Effector memory CD4-positive, alpha-beta T cell (primary cell): ENCODE measurements around the gene SRR.
"Not testable (repeated sequence)": the region's sequence is repeated elsewhere in the genome, so short reads cannot be mapped to it uniquely, and the experiment has no call there.

Experiments used
- DNase-seq, 3 donors: peaks; one replicate each; pipeline ENCODE4 v3.0.0-alpha.2; 2020
- H3K27ac ChIP-seq: 2 replicates; pipeline ENCODE4 v1.7.0; 2013; ENCODE audit warnings: mild to moderate bottlenecking, low read length, moderate library complexity; ENCODE audit not compliant: insufficient read depth, poor library complexity, severe bottlenecking
- H3K27me3 ChIP-seq: replicated peaks from 2 replicates; pipeline ENCODE4 v1.7.0; 2013; ENCODE audit warnings: mild to moderate bottlenecking, low read length; ENCODE audit not compliant: insufficient read depth, control insufficient read depth, poor library complexity, severe bottlenecking
- H3K36me3 ChIP-seq: 2 replicates; pipeline ENCODE4 v1.7.0; 2013; ENCODE audit warnings: mild to moderate bottlenecking, low read length, moderate library complexity; ENCODE audit not compliant: control insufficient read depth, insufficient read depth
- H3K4me1 ChIP-seq: 2 replicates; pipeline ENCODE4 v1.7.0; 2013; ENCODE audit warnings: low read length, mild to moderate bottlenecking; ENCODE audit not compliant: control insufficient read depth, insufficient read depth, poor library complexity, severe bottlenecking
- H3K4me3 ChIP-seq: 2 replicates; pipeline ENCODE4 v1.7.0; 2013; ENCODE audit warnings: low read length, low read depth, mild to moderate bottlenecking; ENCODE audit not compliant: insufficient read depth, poor library complexity, severe bottlenecking
- H3K9me3 ChIP-seq: 2 replicates; pipeline ENCODE4 v1.7.0; 2013; ENCODE audit warnings: mild to moderate bottlenecking, low read length, moderate library complexity; ENCODE audit not compliant: control insufficient read depth
- total RNA-seq, 3 donors: gene quantifications; one replicate each; lab custom pipeline; 2026; lab: John Stamatoyannopoulos, UW

The SRR gene
- 1.2 to 3.5 (median 1.5) reads per million in 3 donors for total RNA-seq

- H3K9me3 ChIP-seq = no peaks in the 10 kb centered on the region
- H3K27ac ChIP-seq = peak within 1 kb of the TSS; percentile 90
- peak; percentile 93 to 94 (median 93) for DNase-seq
- H3K4me3 ChIP-seq = peak within 1 kb of the TSS; percentile 100
- peaks cover 5% of the 10 kb centered on the region for H3K4me1 ChIP-seq
- H3K27me3 ChIP-seq = no peaks in the 10 kb centered on the region
- H3K36me3 ChIP-seq = peaks cover 21% of the 10 kb centered on the region
Measured at GRCh38 chr17:2303204-2304188, at the start of gene SRR, which contains the start of gene SMG6. Gene SRR (plus strand): TSS chr17:2303950. CDS start chr17:2315561, 11,611 bp downstream. Gene SMG6 (minus strand): TSS chr17:2303785. CDS start chr17:2303720, 65 bp downstream.

GRCh38 chr17:2258830-2259229, 44.9 kb upstream of the SRR start:
- H3K27me3 ChIP-seq, DNase-seq, H3K9me3 ChIP-seq, H3K36me3 ChIP-seq, H3K4me3 ChIP-seq: not testable (repeated sequence)
- Histone ChIP-seq H3K4me1 (peaks cover 38% of the 10 kb centered on the region), H3K27ac (peak overlapping the region; percentile 66)

GRCh38 chr17:2259769-2260536, 43.8 kb upstream of the SRR start:
- peaks cover 50% of the 10 kb centered on the region for H3K4me1 ChIP-seq
- DNase-seq = peak; percentile 20 to 29 (median 26)
- H3K27me3 ChIP-seq = no peaks in the 10 kb centered on the region
- no peak overlapping the region for H3K4me3 ChIP-seq
- H3K27ac ChIP-seq = peak overlapping the region; percentile 66
- H3K36me3 ChIP-seq = no peaks in the 10 kb centered on the region
- H3K9me3 ChIP-seq = no peaks in the 10 kb centered on the region

GRCh38 chr17:2262135-2262587, 41.6 kb upstream of the SRR start:
- peaks cover 66% of the 10 kb centered on the region for H3K4me1 ChIP-seq
- H3K27ac ChIP-seq = no peak overlapping the region
- no peaks in the 10 kb centered on the region for H3K27me3 ChIP-seq
- no peaks in the 10 kb centered on the region for H3K36me3 ChIP-seq
- H3K4me3 ChIP-seq = no peak overlapping the region
- H3K9me3 ChIP-seq = no peaks in the 10 kb centered on the region
- DNase-seq = no peak

GRCh38 chr17:2263183-2264066, 40.3 kb upstream of the SRR start:
- H3K4me1 ChIP-seq = peaks cover 78% of the 10 kb centered on the region
- H3K9me3 ChIP-seq = no peaks in the 10 kb centered on the region
- no peaks in the 10 kb centered on the region for H3K36me3 ChIP-seq
- no peak for DNase-seq
- H3K27ac ChIP-seq = peak overlapping the region; percentile 85
- H3K27me3 ChIP-seq = no peaks in the 10 kb centered on the region
- no peak overlapping the region for H3K4me3 ChIP-seq

GRCh38 chr17:2264067-2264860, 39.5 kb upstream of the SRR start:
- H3K36me3 ChIP-seq = no peaks in the 10 kb centered on the region
- H3K27me3 ChIP-seq = no peaks in the 10 kb centered on the region
- H3K27ac ChIP-seq = peak overlapping the region; percentile 85
- H3K4me1 ChIP-seq = peaks cover 72% of the 10 kb centered on the region
- H3K9me3 ChIP-seq = no peaks in the 10 kb centered on the region
- no peak for DNase-seq
- H3K4me3 ChIP-seq = no peak overlapping the region

- not testable (repeated sequence) for H3K4me3 ChIP-seq
- H3K4me1 ChIP-seq = peaks cover 63% of the 10 kb centered on the region
Measured at GRCh38 chr17:2265166-2265565, 38.6 kb upstream of the SRR start.

GRCh38 chr17:2266045-2266864, 37.5 kb upstream of the SRR start:
- Histone ChIP-seq H3K36me3 (no peaks in the 10 kb centered on the region), H3K4me3 (peak overlapping the region; percentile 12), H3K27ac (peak overlapping the region; percentile 85)

More at GRCh38 chr17:2265166-2265565, 38.6 kb upstream of the SRR start:
- H3K36me3 ChIP-seq, H3K27me3 ChIP-seq, DNase-seq, H3K9me3 ChIP-seq: not testable (repeated sequence)
- peak overlapping the region; percentile 85 for H3K27ac ChIP-seq

More at GRCh38 chr17:2266045-2266864, 37.5 kb upstream of the SRR start:
- no peaks in the 10 kb centered on the region for H3K27me3 ChIP-seq
- no peaks in the 10 kb centered on the region for H3K9me3 ChIP-seq
- peaks cover 60% of the 10 kb centered on the region for H3K4me1 ChIP-seq
- DNase-seq = peak; percentile 74 to 78 (median 76)
